LNCAP (cell line): ENCODE measurements around the gene DDX19B.

ENCODE experiments used
- CTCF ChIP-seq: fragments of 450-650 bp; IDR thresholded peaks from 2 replicates; pipeline ENCODE4 v1.5.1; 2017; ENCODE audit warnings: mild to moderate bottlenecking

The DDX19B gene

GRCh38 chr16:70254965-70255286, 44.1 kb upstream of the DDX19B start:
- no peak for TF ChIP-seq CTCF

- no peak for TF ChIP-seq CTCF
Measured at GRCh38 chr16:70255574-70255973, 43.4 kb upstream of the DDX19B start.

GRCh38 chr16:70257391-70257790, 41.6 kb upstream of the DDX19B start:
- no peak for TF ChIP-seq CTCF

- no peak for TF ChIP-seq CTCF
Measured at GRCh38 chr16:70258065-70258464, 40.9 kb upstream of the DDX19B start.

- no peak for TF ChIP-seq CTCF
Measured at GRCh38 chr16:70258946-70259345, 40.0 kb upstream of the DDX19B start.

GRCh38 chr16:70267516-70267915, 31.5 kb upstream of the DDX19B start:
- TF ChIP-seq CTCF: peak; percentile 60; the same call in 1 of the 2 replicates

GRCh38 chr16:70269471-70269870, 29.5 kb upstream of the DDX19B start:
- no peak for TF ChIP-seq CTCF

- no peak for TF ChIP-seq CTCF
Measured at GRCh38 chr16:70270176-70270575, 28.8 kb upstream of the DDX19B start.
